IPS-15b (cell line): ENCODE results near the gene SNX30.

Experiments
- H3K27me3 ChIP-seq: one replicate; pipeline ENCODE4 v1.6.1; 2013; ENCODE audit warnings: low read length; ENCODE audit not compliant: control insufficient read depth, insufficient read depth
- H3K36me3 ChIP-seq: one replicate; pipeline ENCODE4 v1.6.1; 2013; ENCODE audit warnings: low read length; ENCODE audit not compliant: control insufficient read depth, insufficient read depth
- H3K4me1 ChIP-seq: one replicate; pipeline ENCODE4 v1.6.1; 2013; ENCODE audit warnings: mild to moderate bottlenecking, low read length; ENCODE audit not compliant: control insufficient read depth, insufficient read depth
- H3K4me3 ChIP-seq: one replicate; pipeline ENCODE4 v1.5.1; 2013; ENCODE audit warnings: low read depth, low read length
- H3K9ac ChIP-seq: one replicate; pipeline ENCODE4 v1.6.1; 2013; ENCODE audit warnings: low read depth, mild to moderate bottlenecking, low read length
- H3K9me3 ChIP-seq: one replicate; pipeline ENCODE4 v1.6.1; 2013; ENCODE audit warnings: mild to moderate bottlenecking, low read length; ENCODE audit not compliant: control insufficient read depth, insufficient read depth

The SNX30 gene

DNA sequence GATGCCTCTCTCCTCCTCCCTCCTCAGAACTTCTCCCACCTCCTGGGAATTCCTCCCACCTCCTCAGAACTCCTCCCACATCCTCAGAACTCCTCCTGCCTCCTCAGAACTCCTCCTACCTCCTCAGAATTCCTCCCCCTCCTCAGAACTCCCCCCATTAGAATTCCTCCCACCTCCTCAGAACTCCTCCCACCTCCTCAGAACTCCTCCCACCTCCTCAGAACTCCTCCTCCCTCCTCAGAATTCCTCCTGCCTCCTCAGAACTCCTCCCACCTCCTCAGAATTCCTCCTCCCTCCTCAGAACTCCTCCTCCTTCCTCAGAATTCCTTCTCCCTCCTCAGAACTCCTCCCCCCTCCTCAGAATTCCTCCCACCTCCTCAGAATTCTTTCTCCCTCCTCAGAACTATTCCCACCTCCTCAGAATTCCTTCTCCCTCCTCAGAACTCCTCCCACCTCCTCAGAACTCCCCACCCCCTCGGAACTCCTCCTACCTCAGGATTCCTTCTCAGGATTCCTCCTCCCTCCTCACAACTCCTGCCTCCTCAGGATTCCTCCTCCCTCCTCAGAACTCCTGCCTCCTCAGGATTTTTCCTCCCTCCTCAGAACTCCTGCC lies 116.2 kb downstream of the SNX30 start:
- peaks cover 9% of the 10 kb centered on the region for H3K36me3 ChIP-seq
- H3K9me3 ChIP-seq = no peaks in the 10 kb centered on the region
- peaks cover 4% of the 10 kb centered on the region for H3K4me1 ChIP-seq
- no peaks in the 10 kb centered on the region for H3K27me3 ChIP-seq
- no peak overlapping the region for H3K9ac ChIP-seq
- no peak overlapping the region for H3K4me3 ChIP-seq

GRCh38 chr9:112867275-112867991 lies 116.9 kb downstream of the SNX30 start:
- Histone ChIP-seq H3K36me3 (peaks cover 9% of the 10 kb centered on the region), H3K4me3 (no peak overlapping the region), H3K9me3 (no peaks in the 10 kb centered on the region), H3K27me3 (no peaks in the 10 kb centered on the region), H3K4me1 (peaks cover 4% of the 10 kb centered on the region), H3K9ac (no peak overlapping the region)

DNA sequence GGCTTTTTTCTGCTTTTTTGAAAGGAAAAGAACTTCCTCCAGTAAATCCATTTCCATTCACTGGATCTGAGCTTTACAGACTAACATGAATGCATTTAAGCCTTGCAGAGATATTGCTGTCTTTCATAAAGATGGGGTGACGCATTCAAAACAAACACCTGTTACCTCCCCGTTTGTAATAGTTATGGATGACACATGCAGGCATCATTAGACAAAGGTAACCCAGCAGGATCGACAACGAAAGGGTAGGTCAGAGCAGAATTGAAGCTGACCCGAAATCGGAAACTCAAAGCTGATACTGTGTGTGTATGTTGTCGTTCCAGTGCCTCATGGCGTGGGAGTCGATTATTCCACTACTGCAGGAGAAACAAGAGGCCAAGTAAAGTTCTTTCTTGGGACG lies 117.9 kb downstream of the SNX30 start:
- Histone ChIP-seq H3K4me3 (no peak overlapping the region), H3K27me3 (no peaks in the 10 kb centered on the region), H3K36me3 (peaks cover 9% of the 10 kb centered on the region), H3K4me1 (peaks cover 4% of the 10 kb centered on the region), H3K9me3 (no peaks in the 10 kb centered on the region), H3K9ac (no peak overlapping the region)

- no peak overlapping the region for H3K9ac ChIP-seq
- H3K36me3 ChIP-seq = peaks cover 9% of the 10 kb centered on the region
- peaks cover 4% of the 10 kb centered on the region for H3K4me1 ChIP-seq
- H3K27me3 ChIP-seq = no peaks in the 10 kb centered on the region
- no peak overlapping the region for H3K4me3 ChIP-seq
- no peaks in the 10 kb centered on the region for H3K9me3 ChIP-seq
These were observed 118.5 kb downstream of the SNX30 start for GRCh38 chr9:112869041-112869529.

GRCh38 chr9:112869917-112870316 lies 119.4 kb downstream of the SNX30 start:
- no peaks in the 10 kb centered on the region for H3K27me3 ChIP-seq
- H3K9me3 ChIP-seq = no peaks in the 10 kb centered on the region
- peaks cover 5% of the 10 kb centered on the region for H3K36me3 ChIP-seq
- peaks cover 4% of the 10 kb centered on the region for H3K4me1 ChIP-seq
- no peak overlapping the region for H3K4me3 ChIP-seq
- H3K9ac ChIP-seq = no peak overlapping the region

GRCh38 chr9:112870556-112870955 lies 120.0 kb downstream of the SNX30 start:
- Histone ChIP-seq H3K9ac (no peak overlapping the region), H3K9me3 (no peaks in the 10 kb centered on the region), H3K36me3 (peaks cover 5% of the 10 kb centered on the region), H3K27me3 (no peaks in the 10 kb centered on the region), H3K4me3 (no peak overlapping the region), H3K4me1 (peaks cover 4% of the 10 kb centered on the region)

DNA sequence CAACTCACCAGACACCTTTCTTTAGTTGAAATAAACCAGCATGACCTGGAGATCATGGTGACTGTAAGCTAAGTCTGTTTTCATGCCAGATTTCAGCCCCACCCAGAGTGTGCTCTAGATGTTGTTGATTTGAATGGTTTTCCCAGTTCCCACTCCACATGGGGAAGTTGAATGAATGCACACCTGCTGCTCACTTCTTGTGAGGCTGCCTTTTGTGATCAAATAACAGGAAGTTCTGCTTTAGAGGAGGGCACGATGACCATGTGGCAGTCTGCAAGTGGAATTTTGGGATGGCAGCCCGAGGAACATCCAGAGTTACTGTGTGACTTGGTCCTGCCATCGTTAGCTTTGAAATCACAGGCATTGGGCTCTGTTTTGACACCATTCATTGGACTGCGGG lies 121.5 kb downstream of the SNX30 start:
- no peak overlapping the region for H3K4me3 ChIP-seq
- H3K9me3 ChIP-seq = no peaks in the 10 kb centered on the region
- H3K4me1 ChIP-seq = peaks cover 4% of the 10 kb centered on the region
- no peak overlapping the region for H3K9ac ChIP-seq
- no peaks in the 10 kb centered on the region for H3K27me3 ChIP-seq
- H3K36me3 ChIP-seq = peaks cover 5% of the 10 kb centered on the region

DNA sequence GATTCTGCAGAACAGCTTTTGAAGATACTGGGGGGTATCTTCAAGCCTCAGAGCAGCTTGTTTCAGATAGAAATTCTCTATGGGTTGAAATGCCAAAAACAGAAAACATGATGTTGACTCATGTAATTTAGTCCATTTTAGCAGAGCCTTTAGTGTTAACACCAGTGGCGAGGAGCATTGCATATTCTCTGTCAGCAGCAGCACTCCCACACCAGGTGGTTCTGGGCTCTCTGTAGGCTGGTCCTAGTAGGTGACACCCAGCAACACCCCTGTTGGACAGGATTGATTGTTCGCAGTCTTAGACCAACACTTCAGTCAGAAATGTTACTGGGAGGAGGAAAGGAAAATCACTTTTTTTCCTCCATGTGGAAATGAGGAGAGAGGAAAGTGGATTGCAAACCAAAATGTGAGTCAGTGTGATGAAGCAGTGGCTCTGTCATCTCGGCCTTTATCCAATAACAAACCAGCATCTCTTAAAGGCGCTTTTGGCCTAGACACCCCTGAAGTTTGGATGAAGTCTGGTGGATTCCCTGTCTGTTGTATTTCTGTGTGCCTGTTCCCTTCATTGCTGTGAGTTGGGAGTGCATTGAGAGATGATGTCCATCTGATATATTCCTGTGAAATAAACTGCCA lies 123.3 kb downstream of the SNX30 start:
- no peaks in the 10 kb centered on the region for H3K27me3 ChIP-seq

DNA sequence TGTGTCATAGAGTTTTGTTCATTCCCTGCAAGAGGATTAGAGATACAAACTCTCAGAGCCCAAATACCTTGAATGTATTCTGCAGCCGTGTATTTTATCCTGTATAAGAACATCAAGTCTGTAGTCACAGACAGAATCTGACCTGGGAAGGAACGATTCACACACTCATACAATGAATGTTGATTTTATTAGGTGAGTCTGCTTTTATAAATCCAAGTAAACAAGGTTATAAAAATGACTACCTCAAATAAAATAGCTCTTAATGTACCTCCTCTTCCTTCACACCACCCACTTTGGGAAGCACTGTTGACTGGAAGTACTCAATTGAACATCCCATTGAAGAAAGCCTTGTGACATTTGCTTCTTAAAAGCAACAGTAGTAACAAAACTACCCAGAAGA lies 128.2 kb downstream of the SNX30 start:
- Histone ChIP-seq H3K4me3 (no peak overlapping the region), H3K9me3 (no peaks in the 10 kb centered on the region), H3K9ac (no peak overlapping the region)

More for the DNA sequence above, 123.3 kb downstream of the SNX30 start:
- H3K4me3 ChIP-seq = no peak overlapping the region
- no peaks in the 10 kb centered on the region for H3K9me3 ChIP-seq
- H3K36me3 ChIP-seq = peaks cover under 1% of the 10 kb centered on the region
- no peaks in the 10 kb centered on the region for H3K4me1 ChIP-seq
- no peak overlapping the region for H3K9ac ChIP-seq

GRCh38 chr9:112880650-112881049 lies 130.1 kb downstream of the SNX30 start:
- H3K27me3 ChIP-seq = no peaks in the 10 kb centered on the region
- H3K36me3 ChIP-seq = no peaks in the 10 kb centered on the region
- H3K9me3 ChIP-seq = no peaks in the 10 kb centered on the region
- no peak overlapping the region for H3K9ac ChIP-seq
- H3K4me3 ChIP-seq = no peak overlapping the region
- no peaks in the 10 kb centered on the region for H3K4me1 ChIP-seq

More for the DNA sequence above, 128.2 kb downstream of the SNX30 start:
- Histone ChIP-seq H3K36me3 (no peaks in the 10 kb centered on the region), H3K27me3 (no peaks in the 10 kb centered on the region), H3K4me1 (no peaks in the 10 kb centered on the region)

- H3K27me3 ChIP-seq = no peaks in the 10 kb centered on the region
- no peak overlapping the region for H3K4me3 ChIP-seq
- H3K4me1 ChIP-seq = no peaks in the 10 kb centered on the region
- H3K9ac ChIP-seq = no peak overlapping the region
- no peaks in the 10 kb centered on the region for H3K36me3 ChIP-seq
- H3K9me3 ChIP-seq = no peaks in the 10 kb centered on the region
These were observed 130.8 kb downstream of the SNX30 start for GRCh38 chr9:112881331-112881730.

DNA sequence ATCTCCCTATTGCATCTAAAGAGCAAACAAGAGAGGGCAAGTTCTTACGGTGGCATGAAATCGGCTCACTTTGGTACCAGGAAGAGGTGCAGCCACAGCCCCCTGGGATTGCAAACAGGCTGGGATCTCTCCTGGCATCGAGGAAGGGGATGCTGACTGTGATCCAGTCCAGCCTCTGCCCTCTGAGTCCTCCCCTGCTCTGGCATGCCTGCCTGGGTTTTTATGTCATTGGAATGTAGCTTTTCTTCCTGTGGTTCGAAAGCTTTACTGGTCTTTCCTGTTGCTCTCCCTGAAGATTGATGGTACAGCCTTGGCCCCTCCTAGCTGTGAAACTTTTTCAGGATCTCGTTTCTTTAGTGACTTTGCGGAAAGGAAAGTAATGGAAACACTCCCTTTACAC lies 133.5 kb downstream of the SNX30 start:
- Histone ChIP-seq H3K9ac (peak overlapping the region; percentile 50), H3K4me3 (no peak overlapping the region), H3K27me3 (peaks cover under 1% of the 10 kb centered on the region), H3K4me1 (no peaks in the 10 kb centered on the region), H3K36me3 (no peaks in the 10 kb centered on the region), H3K9me3 (no peaks in the 10 kb centered on the region)
